Neural crest cell (in vitro differentiated cells): ENCODE results near the gene NEB. TPM values are rescaled to one million over a fixed set of nuclear protein-coding genes. Genes with fewer than 3 reads are reported as not detected.

ENCODE experiments used
- DNase-seq: peaks from one replicate; pipeline ENCODE4 v3.0.0; 2021; ENCODE audit warnings: low read depth, mixed read lengths, low spot score
- H3K27ac Mint-ChIP-seq: one replicate; pipeline ENCODE4 v1.8.0; 2021; ENCODE audit warnings: mild to moderate bottlenecking, mixed read lengths; ENCODE audit not compliant: unreplicated experiment
- H3K27me3 Mint-ChIP-seq: 2 replicates; pipeline ENCODE4 v1.8.0; 2021; ENCODE audit warnings: low read depth, mild to moderate bottlenecking, mixed read lengths
- H3K36me3 Mint-ChIP-seq: 2 replicates; pipeline ENCODE4 v1.8.0; 2021; ENCODE audit warnings: low read depth, mild to moderate bottlenecking, mixed read lengths
- H3K4me1 Mint-ChIP-seq: 2 replicates; pipeline ENCODE4 v1.8.0; 2021; ENCODE audit warnings: mixed read lengths
- H3K4me3 Mint-ChIP-seq: one replicate; pipeline ENCODE4 v1.8.0; 2021; ENCODE audit warnings: mild to moderate bottlenecking, mixed read lengths
- H3K9me3 Mint-ChIP-seq: 2 replicates; pipeline ENCODE4 v1.8.0; 2021; ENCODE audit warnings: mixed read lengths
- total RNA-seq: library from RNA; stranded (reverse); gene quantifications from 2 replicates; pipeline ENCODE4 v1.2.1, GENCODE V29; 2021
- TF ChIP-seq, protein P1 (sequence below): fragments of 200-600 bp; sonication (generic); conservative IDR thresholded peaks from 2 replicates; pipeline ENCODE4 v1.5.0; 2021; ENCODE audit warnings: antibody characterized with exemption, mild to moderate bottlenecking

Gene NEB
- total RNA-seq, 1 donor from 2014 or later = 0.77 TPM

- no peaks in the 10 kb centered on the region for H3K9me3 Mint-ChIP-seq
- H3K27me3 Mint-ChIP-seq = no peaks in the 10 kb centered on the region
- no peaks in the 10 kb centered on the region for H3K4me1 Mint-ChIP-seq
- H3K4me3 Mint-ChIP-seq = no peak overlapping the region
- TF ChIP-seq, protein P1, sequence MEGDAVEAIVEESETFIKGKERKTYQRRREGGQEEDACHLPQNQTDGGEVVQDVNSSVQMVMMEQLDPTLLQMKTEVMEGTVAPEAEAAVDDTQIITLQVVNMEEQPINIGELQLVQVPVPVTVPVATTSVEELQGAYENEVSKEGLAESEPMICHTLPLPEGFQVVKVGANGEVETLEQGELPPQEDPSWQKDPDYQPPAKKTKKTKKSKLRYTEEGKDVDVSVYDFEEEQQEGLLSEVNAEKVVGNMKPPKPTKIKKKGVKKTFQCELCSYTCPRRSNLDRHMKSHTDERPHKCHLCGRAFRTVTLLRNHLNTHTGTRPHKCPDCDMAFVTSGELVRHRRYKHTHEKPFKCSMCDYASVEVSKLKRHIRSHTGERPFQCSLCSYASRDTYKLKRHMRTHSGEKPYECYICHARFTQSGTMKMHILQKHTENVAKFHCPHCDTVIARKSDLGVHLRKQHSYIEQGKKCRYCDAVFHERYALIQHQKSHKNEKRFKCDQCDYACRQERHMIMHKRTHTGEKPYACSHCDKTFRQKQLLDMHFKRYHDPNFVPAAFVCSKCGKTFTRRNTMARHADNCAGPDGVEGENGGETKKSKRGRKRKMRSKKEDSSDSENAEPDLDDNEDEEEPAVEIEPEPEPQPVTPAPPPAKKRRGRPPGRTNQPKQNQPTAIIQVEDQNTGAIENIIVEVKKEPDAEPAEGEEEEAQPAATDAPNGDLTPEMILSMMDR = no peak
- H3K27ac Mint-ChIP-seq = no peak overlapping the region
- H3K36me3 Mint-ChIP-seq = peaks cover 15% of the 10 kb centered on the region
- DNase-seq = no peak
Measured at GRCh38 chr2:151482171-151482725, 252.0 kb downstream of the NEB start.

DNA sequence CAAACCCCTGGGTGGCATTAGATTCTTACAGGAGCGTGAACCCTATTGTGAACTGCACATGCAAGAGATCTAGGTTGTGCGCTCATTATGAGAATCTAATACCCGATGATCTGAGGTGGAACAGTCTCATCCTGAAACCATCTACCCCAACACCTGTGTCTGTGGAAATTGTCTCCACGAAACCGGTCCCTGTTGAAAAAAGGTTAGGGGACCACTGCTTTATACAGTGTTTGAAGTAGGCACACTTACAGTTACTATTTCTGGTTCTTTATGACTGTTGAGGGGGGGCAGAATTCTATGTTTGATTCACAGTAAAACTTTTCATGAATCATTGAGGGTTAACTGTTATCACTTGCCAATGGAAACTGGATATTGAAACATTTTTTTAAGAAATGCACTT lies 252.5 kb downstream of the NEB start:
- Mint-ChIP-seq H3K27ac (no peak overlapping the region), H3K4me1 (no peaks in the 10 kb centered on the region), H3K9me3 (no peaks in the 10 kb centered on the region), H3K27me3 (no peaks in the 10 kb centered on the region), H3K4me3 (no peak overlapping the region), H3K36me3 (peaks cover 15% of the 10 kb centered on the region)
- TF ChIP-seq, protein P1 = no peak
- no peak for DNase-seq

GRCh38 chr2:151478011-151478410 lies 256.3 kb downstream of the NEB start:
- no peak overlapping the region for H3K4me3 Mint-ChIP-seq
- no peaks in the 10 kb centered on the region for H3K9me3 Mint-ChIP-seq
- no peak for DNase-seq
- H3K27ac Mint-ChIP-seq = no peak overlapping the region
- no peaks in the 10 kb centered on the region for H3K27me3 Mint-ChIP-seq
- peaks cover 16% of the 10 kb centered on the region for H3K36me3 Mint-ChIP-seq
- H3K4me1 Mint-ChIP-seq = no peaks in the 10 kb centered on the region
- TF ChIP-seq, protein P1 = no peak

GRCh38 chr2:151476287-151476686 lies 258.0 kb downstream of the NEB start:
- H3K27me3 Mint-ChIP-seq = no peaks in the 10 kb centered on the region
- no peaks in the 10 kb centered on the region for H3K4me1 Mint-ChIP-seq
- TF ChIP-seq, protein P1 = no peak
- H3K4me3 Mint-ChIP-seq = no peak overlapping the region
- H3K36me3 Mint-ChIP-seq = peaks cover 28% of the 10 kb centered on the region
- no peaks in the 10 kb centered on the region for H3K9me3 Mint-ChIP-seq
- DNase-seq = no peak
- no peak overlapping the region for H3K27ac Mint-ChIP-seq

DNA sequence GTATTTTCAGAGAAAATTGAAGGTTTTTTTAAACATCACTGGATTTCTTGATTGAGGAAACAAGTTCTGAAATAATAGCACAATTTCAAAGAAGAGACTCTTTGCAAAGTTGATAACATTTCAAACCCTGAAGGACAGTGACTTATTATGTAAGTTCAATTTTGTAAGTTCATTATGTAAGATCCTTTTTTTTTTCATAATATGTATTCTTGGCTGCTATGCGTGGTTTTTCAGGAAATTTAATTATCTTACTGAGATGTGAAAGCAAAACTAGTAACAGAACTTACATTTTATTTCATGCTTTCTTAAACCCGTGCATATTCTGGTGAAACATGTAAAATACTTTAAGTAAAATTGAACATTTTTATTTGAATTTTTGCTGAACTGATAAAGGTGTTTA lies 259.2 kb downstream of the NEB start:
- Mint-ChIP-seq H3K4me3 (no peak overlapping the region), H3K27me3 (no peaks in the 10 kb centered on the region), H3K4me1 (no peaks in the 10 kb centered on the region), H3K27ac (no peak overlapping the region), H3K36me3 (peaks cover 37% of the 10 kb centered on the region), H3K9me3 (peaks cover 3% of the 10 kb centered on the region)
- no peak for DNase-seq
- TF ChIP-seq, protein P1 = no peak
